ENCODE data around the gene TNK1.

TNK1 gene

GRCh38 chr17:7413346-7413985, 32.6 kb downstream of the TNK1 start:
- DNase-seq, result no peak

- no peak for DNase-seq
Observed at GRCh38 chr17:7414837-7415236, 33.9 kb downstream of the TNK1 start.

GRCh38 chr17:7415784-7416183, 34.9 kb downstream of the TNK1 start:
- no peak for DNase-seq

GRCh38 chr17:7416323-7416722, 35.4 kb downstream of the TNK1 start:
- DNase-seq, result no peak

GRCh38 chr17:7417056-7417655, 36.3 kb downstream of the TNK1 start:
- no peak for DNase-seq

- DNase-seq, result no peak
Observed at GRCh38 chr17:7418472-7419152, 37.7 kb downstream of the TNK1 start.

- no peak for DNase-seq
Observed at GRCh38 chr17:7419819-7420610, 39.1 kb downstream of the TNK1 start, which contains the start of gene SPEM1. SPEM1 (plus strand) TSS chr17:7420324; CDS start chr17:7420385, 61 bp downstream.

GRCh38 chr17:7421186-7421585, 40.3 kb downstream of the TNK1 start:
- no peak for DNase-seq

GRCh38 chr17:7423679-7424078, 42.8 kb downstream of the TNK1 start:
- no peak for DNase-seq

GRCh38 chr17:7425316-7425715, 44.4 kb downstream of the TNK1 start, which contains the start of gene SPEM2:
SPEM2 (plus strand) TSS chr17:7425616; CDS start chr17:7425689, 73 bp downstream.
- DNase-seq, result no peak

- DNase-seq, result no peak
Observed at GRCh38 chr17:7425756-7426155, 44.9 kb downstream of the TNK1 start.

- no peak for DNase-seq
Observed at GRCh38 chr17:7426203-7426863, 45.4 kb downstream of the TNK1 start.

- no peak for DNase-seq
Observed at GRCh38 chr17:7426896-7427489, 46.1 kb downstream of the TNK1 start.

- no peak for DNase-seq
Observed at GRCh38 chr17:7427549-7427948, 46.7 kb downstream of the TNK1 start.

GRCh38 chr17:7428557-7428956, 47.7 kb downstream of the TNK1 start, which contains the start of gene SPEM3:
SPEM3 (plus strand) TSS chr17:7428857; CDS start chr17:7428903, 46 bp downstream.
- DNase-seq, result no peak

GRCh38 chr17:7429722-7430121, 48.8 kb downstream of the TNK1 start:
- DNase-seq, result no peak

- peak; percentile 24 for DNase-seq
Observed at GRCh38 chr17:7431231-7431630, 50.3 kb downstream of the TNK1 start.

GRCh38 chr17:7432296-7432695, 51.4 kb downstream of the TNK1 start:
- DNase-seq, result no peak

GRCh38 chr17:7435676-7436555, 55.0 kb downstream of the TNK1 start:
- DNase-seq, result no peak

- peak; percentile 78 for DNase-seq
Observed at GRCh38 chr17:7436556-7437368, 55.9 kb downstream of the TNK1 start.
